ENCODE results near the gene HHAT.

GRCh38 chr1:210376836-210377372, 48.2 kb downstream of the HHAT start:
- TF ChIP-seq, protein P1, sequence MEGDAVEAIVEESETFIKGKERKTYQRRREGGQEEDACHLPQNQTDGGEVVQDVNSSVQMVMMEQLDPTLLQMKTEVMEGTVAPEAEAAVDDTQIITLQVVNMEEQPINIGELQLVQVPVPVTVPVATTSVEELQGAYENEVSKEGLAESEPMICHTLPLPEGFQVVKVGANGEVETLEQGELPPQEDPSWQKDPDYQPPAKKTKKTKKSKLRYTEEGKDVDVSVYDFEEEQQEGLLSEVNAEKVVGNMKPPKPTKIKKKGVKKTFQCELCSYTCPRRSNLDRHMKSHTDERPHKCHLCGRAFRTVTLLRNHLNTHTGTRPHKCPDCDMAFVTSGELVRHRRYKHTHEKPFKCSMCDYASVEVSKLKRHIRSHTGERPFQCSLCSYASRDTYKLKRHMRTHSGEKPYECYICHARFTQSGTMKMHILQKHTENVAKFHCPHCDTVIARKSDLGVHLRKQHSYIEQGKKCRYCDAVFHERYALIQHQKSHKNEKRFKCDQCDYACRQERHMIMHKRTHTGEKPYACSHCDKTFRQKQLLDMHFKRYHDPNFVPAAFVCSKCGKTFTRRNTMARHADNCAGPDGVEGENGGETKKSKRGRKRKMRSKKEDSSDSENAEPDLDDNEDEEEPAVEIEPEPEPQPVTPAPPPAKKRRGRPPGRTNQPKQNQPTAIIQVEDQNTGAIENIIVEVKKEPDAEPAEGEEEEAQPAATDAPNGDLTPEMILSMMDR (IDR thresholded peaks at IDR 0.05) = no peak
- TF ChIP-seq POLR2A (IDR thresholded peaks at IDR 0.05) = no peak
- TF ChIP-seq POLR2AphosphoS5 (IDR thresholded peaks at IDR 0.05) = no peak

Measured in transverse colon (tissue), 4 donors.